ENCODE measurements around the gene NME4. TPM values are rescaled to one million over a fixed set of nuclear protein-coding genes. Genes with fewer than 3 reads are reported as not detected.
"Not testable (repeated sequence)": the region's sequence is repeated elsewhere in the genome, so short reads cannot be mapped to it uniquely, and the experiment has no call there.

NME4 gene
- total and polyA plus RNA-seq, 3 donors from 2014 or later, result 79.2 to 107 (median 87.5) TPM

- H3K4me1 ChIP-seq, result no peaks in the 10 kb centered on the region
- no peak for DNase-seq
- H3K27me3 ChIP-seq, result no peaks in the 10 kb centered on the region
- H3K4me3 ChIP-seq, result no peak overlapping the region
- intact Hi-C loops (cut with DNase I; ENCODE audit: low total_unique reads), result no loop called here
- H3K9me3 ChIP-seq, result no peaks in the 10 kb centered on the region
- no peak overlapping the region for H3K27ac ChIP-seq
- TF ChIP-seq CTCF (IDR thresholded peaks at IDR 0.05), result no peak
- no peak for TF ChIP-seq POLR2A (IDR thresholded peaks at IDR 0.05)
- no peaks in the 10 kb centered on the region for H3K36me3 ChIP-seq (ENCODE audit: low read depth, missing control alignments)
- 93 to 94% methylated on average over 23 to 45 of the region's 47 CpGs for WGBS, 2 donors
These were observed 36.2 kb upstream of the NME4 start for GRCh38 chr16:360698-361336.

GRCh38 chr16:361341-361871 is 35.6 kb upstream of the NME4 start:
- Histone ChIP-seq H3K27ac (no peak overlapping the region), H3K9me3 (no peaks in the 10 kb centered on the region), H3K36me3 (ENCODE audit: low read depth, missing control alignments) (no peaks in the 10 kb centered on the region), H3K27me3 (no peaks in the 10 kb centered on the region), H3K4me3 (no peak overlapping the region), H3K4me1 (no peaks in the 10 kb centered on the region)
- DNase-seq, result no peak
- intact Hi-C loops (cut with DNase I; ENCODE audit: low total_unique reads), result no loop called here
- TF ChIP-seq CTCF (IDR thresholded peaks at IDR 0.05), result no peak
- TF ChIP-seq POLR2A (IDR thresholded peaks at IDR 0.05), result no peak
- 87% methylated on average over 29 of the region's 30 CpGs; no CpG with 5 or more reads in 1 of the 2 donors for WGBS, 2 donors

- Histone ChIP-seq H3K9me3 (no peaks in the 10 kb centered on the region), H3K4me3 (no peak overlapping the region), H3K27ac (no peak overlapping the region), H3K4me1 (no peaks in the 10 kb centered on the region), H3K36me3 (ENCODE audit: low read depth, missing control alignments) (no peaks in the 10 kb centered on the region), H3K27me3 (no peaks in the 10 kb centered on the region)
- peak; percentile 83 for DNase-seq
- TF ChIP-seq CTCF (IDR thresholded peaks at IDR 0.05) (peak; percentile 48 to 69 (median 51)), POLR2A (IDR thresholded peaks at IDR 0.05) (no peak)
- WGBS, 2 donors, result 32 to 41% methylated on average over 23 to 30 of the region's 30 CpGs
- intact Hi-C loops (cut with DNase I; ENCODE audit: low total_unique reads), result no loop called here
These were observed 34.9 kb upstream of the NME4 start for GRCh38 chr16:361872-362701.

GRCh38 chr16:362702-362999 is 34.3 kb upstream of the NME4 start:
- H3K9me3 ChIP-seq; H3K36me3 ChIP-seq (ENCODE audit: low read depth, missing control alignments); H3K27me3 ChIP-seq; intact Hi-C loops (cut with DNase I; ENCODE audit: low total_unique reads); H3K4me1 ChIP-seq; H3K4me3 ChIP-seq; DNase-seq; H3K27ac ChIP-seq: not testable (repeated sequence)
- WGBS, 2 donors, result 75% methylated on average over 2 to 3 of the region's 24 CpGs

GRCh38 chr16:363110-363765 is 33.8 kb upstream of the NME4 start:
- intact Hi-C loops (cut with DNase I; ENCODE audit: low total_unique reads), result no loop called here
- DNase-seq, result no peak
- no peaks in the 10 kb centered on the region for H3K27me3 ChIP-seq
- 27 to 65% methylated on average over 2 to 20 of the region's 20 CpGs for WGBS, 2 donors
- TF ChIP-seq CTCF (IDR thresholded peaks at IDR 0.05) (no peak), POLR2A (IDR thresholded peaks at IDR 0.05) (no peak)
- no peak overlapping the region for H3K27ac ChIP-seq
- H3K9me3 ChIP-seq, result no peaks in the 10 kb centered on the region
- no peak overlapping the region for H3K4me3 ChIP-seq
- H3K4me1 ChIP-seq, result no peaks in the 10 kb centered on the region
- no peaks in the 10 kb centered on the region for H3K36me3 ChIP-seq (ENCODE audit: low read depth, missing control alignments)

Measured in testis (tissue), 3 donors.